K562 (cell line): Measurements from ENCODE around the gene TINAGL1. TPM values are rescaled to one million over a fixed set of nuclear protein-coding genes. Genes with fewer than 3 reads are reported as not detected.
A peak's percentile ranks its signal among the peaks of the same experiment; 100 is the strongest.

Experiments used
- ATAC-seq: fragments of 200-7000 bp; cut with Tn5 transposase; 3 replicates; pipeline ENCODE4 v1.9.1; 2020; ENCODE audit warnings: moderate library complexity
- BruUV-seq: library from RNA; stranded (reverse); fragments of 400-500 nt; replicated peaks from 2 replicates; lab custom pipeline; 2021; lab: Mats Ljungman, UMichigan
- CTCF ChIA-PET: fragments of 300-600 bp; formaldehyde crosslinking; extraction: SDS; loops from one replicate; lab custom pipeline; 2021; ENCODE audit warnings: low intra/inter-chr PET ratio; lab: Yijun Ruan, JAX
- POLR2A ChIA-PET: fragments of 300-600, 350-650 bp; sonication (Branson Sonifier 250); formaldehyde crosslinking; extraction: SDS; loops from one replicate; lab custom pipeline; 2021; ENCODE audit warnings: antibody characterized with exemption, inconsistent platforms; lab: Yijun Ruan, JAX
- DNase-seq, 4 experiments: peaks; one replicate each; pipeline versions ENCODE4 v3.0.0 to v3.0.0-alpha.2; 2011 to 2018; ENCODE audit warnings: low spot score in 3 of 4, mixed read lengths in 3 of 4; ENCODE audit errors: extremely low read depth in 1 of 4
- FAIRE-seq: peaks from 2 replicates; lab custom pipeline; 2011; peaks lifted over from hg19 to GRCh38; lab: Jason Lieb, UNC
- H2AFZ ChIP-seq: 2 replicates; pipeline ENCODE4 v1.6.0; 2011; ENCODE audit warnings: low read depth, low read length, control low read depth, inconsistent platforms
- H3K27ac ChIP-seq: fragments of 200-600 bp; 3 replicates; pipeline ENCODE4 v1.8.0; 2011; ENCODE audit warnings: low read depth, mild to moderate bottlenecking, control low read depth, inconsistent platforms, low read length, moderate library complexity, mixed read lengths; ENCODE audit errors: extremely low read depth
- H3K27me3 ChIP-seq, 2 experiments: fragments of 300-600 bp in 1 of 2; 2 replicates in 1 of 2; 3 replicates in 1 of 2; pipeline versions ENCODE4 v1.6.0 to v1.8.0; 2011; ENCODE audit warnings: inconsistent platforms in 2 of 2, low read length in 2 of 2, mild to moderate bottlenecking in 1 of 2, mixed read lengths in 1 of 2, moderate library complexity in 1 of 2; ENCODE audit not compliant: control insufficient read depth in 2 of 2, insufficient read depth in 2 of 2
- H3K36me3 ChIP-seq: fragments of 300-600 bp; 3 replicates; pipeline ENCODE4 v1.8.0; 2011; ENCODE audit warnings: mild to moderate bottlenecking, low read length, inconsistent platforms; ENCODE audit not compliant: control insufficient read depth, insufficient read depth
- H3K4me1 ChIP-seq, 2 experiments: fragments of 200-600 bp in 1 of 2; replicated peaks in 1 of 2; 2 replicates in 1 of 2; 3 replicates in 1 of 2; pipeline versions ENCODE4 v1.5.1 to v1.8.0; 2011; ENCODE audit warnings: inconsistent platforms in 2 of 2, low read length in 2 of 2, mild to moderate bottlenecking in 1 of 2, mixed read lengths in 1 of 2, moderate library complexity in 1 of 2; ENCODE audit not compliant: control insufficient read depth in 2 of 2, insufficient read depth in 2 of 2
- H3K4me2 ChIP-seq: 2 replicates; pipeline ENCODE4 v1.6.1; 2011; ENCODE audit warnings: low read length, control low read depth, inconsistent platforms, mixed read lengths; ENCODE audit not compliant: insufficient read depth
- H3K4me3 ChIP-seq: fragments of 200-600 bp; sonication (generic), shearing (Covaris generic); 2 replicates; pipeline ENCODE4 v1.5.1; 2016; ENCODE audit warnings: control low read depth, inconsistent platforms
- H3K79me2 ChIP-seq: fragments of 200-600 bp; 3 replicates; pipeline ENCODE4 v1.8.0; 2011; ENCODE audit warnings: low read length, inconsistent platforms; ENCODE audit not compliant: control insufficient read depth, insufficient read depth
- H3K9ac ChIP-seq, 2 experiments: 2 replicates each; pipeline versions ENCODE4 v1.6.0 to v1.6.1; 2011; ENCODE audit warnings: low read depth in 2 of 2, low read length in 2 of 2, control low read depth in 1 of 2, inconsistent platforms in 1 of 2, mild to moderate bottlenecking in 1 of 2, mixed read lengths in 1 of 2; ENCODE audit not compliant: insufficient read depth in 1 of 2
- H3K9me1 ChIP-seq: one replicate; pipeline ENCODE4 v1.6.0; 2011; ENCODE audit warnings: inconsistent platforms, mild to moderate bottlenecking, low read length, moderate library complexity; ENCODE audit not compliant: control insufficient read depth, insufficient read depth
- H3K9me3 ChIP-seq: replicated peaks from 2 replicates; pipeline ENCODE4 v1.5.1; 2011; ENCODE audit warnings: low read depth, low read length, inconsistent platforms; ENCODE audit not compliant: control insufficient read depth, insufficient read depth
- H4K20me1 ChIP-seq: replicated peaks from 2 replicates; pipeline ENCODE4 v1.6.1; 2011; ENCODE audit warnings: low read length, inconsistent platforms, mixed read lengths; ENCODE audit not compliant: control insufficient read depth, insufficient read depth
- CBX2 ChIP-seq: fragments of 200-600 bp; sonication (generic); IDR thresholded peaks from one replicate; pipeline ENCODE4 v1.6.1; 2012; ENCODE audit warnings: mild to moderate bottlenecking, low read length, inconsistent platforms; ENCODE audit not compliant: insufficient read depth, poor library complexity, severe bottlenecking
- HEY1 ChIP-seq: fragments of 250-450 bp; sonication (Bioruptor Pico); IDR thresholded peaks from 2 replicates; pipeline ENCODE4 v1.5.0; 2020; ENCODE audit warnings: mild to moderate bottlenecking, moderate library complexity, borderline replicate concordance
- NCOA1 ChIP-seq: fragments of 450-650 bp; IDR thresholded peaks from 2 replicates; pipeline ENCODE4 v1.6.1; 2016; ENCODE audit warnings: low read depth
- NFATC3 ChIP-seq: fragments of 450-650 bp; IDR thresholded peaks from 2 replicates; pipeline ENCODE4 v1.6.1; 2017; ENCODE audit warnings: mild to moderate bottlenecking
- NFE2 ChIP-seq: IDR thresholded peaks from 2 replicates; pipeline ENCODE4 v1.6.1; 2014; ENCODE audit warnings: antibody characterized with exemption, low read depth
- TCFL5 ChIP-seq: fragments of 250-450 bp; sonication (Bioruptor Pico); conservative IDR thresholded peaks from 2 replicates; pipeline ENCODE4 v1.6.1; 2021; ENCODE audit warnings: mild to moderate bottlenecking, moderate library complexity, matching md5 sums
- TEAD1 ChIP-seq, 2 experiments: fragments of 450-650 bp in 1 of 2; sonication (generic) in 1 of 2; formaldehyde crosslinking; IDR thresholded peaks; 2 replicates each; pipeline versions ENCODE4 v1.4.0 to v1.8.0; 2020 to 2022; ENCODE audit warnings: mild to moderate bottlenecking in 2 of 2, missing genetic modification reagents in 1 of 2
- ZBTB11 ChIP-seq, 3 experiments: fragments of 200-800 bp in 1 of 3; fragments of 250-450 bp in 1 of 3; fragments of 450-650 bp in 1 of 3; sonication (Bioruptor Pico) in 1 of 3; sonication (Bioruptor generic) in 1 of 3; formaldehyde crosslinking in 1 of 3; IDR thresholded peaks; 2 replicates each; pipeline versions ENCODE4 v1.6.1 to v1.8.0; 2016 to 2022; ENCODE audit warnings: mild to moderate bottlenecking in 2 of 3, missing genetic modification characterization in 2 of 3, missing compliant biosample characterization in 1 of 3, moderate library complexity in 1 of 3
- ZBTB43 ChIP-seq: sonication (generic); formaldehyde crosslinking; IDR thresholded peaks from 2 replicates; pipeline ENCODE4 v1.8.0; 2023; ENCODE audit warnings: mild to moderate bottlenecking, missing genetic modification reagents
- ZNF277 ChIP-seq: fragments of 250-450 bp; sonication (Bioruptor Pico); IDR thresholded peaks from 2 replicates; pipeline ENCODE4 v1.8.0; 2022; ENCODE audit warnings: inconsistent platforms, mild to moderate bottlenecking, moderate library complexity, borderline replicate concordance
- ZNF408 ChIP-seq: fragments of 250-450 bp; sonication (Bioruptor Pico); IDR thresholded peaks from 2 replicates; pipeline ENCODE4 v1.4.0; 2020; ENCODE audit warnings: low read depth, mild to moderate bottlenecking, moderate library complexity
- WGBS: fragments of 100-300 bp; shearing (Covaris generic); methylation state at CpG from one replicate; pipeline ENCODE4 v1.1.6; 2016; ENCODE audit warnings: low coverage, mixed read lengths; ENCODE audit not compliant: insufficient coverage; ENCODE audit errors: missing lambda C conversion rate; 5-methylcytosine and 5-hydroxymethylcytosine counted together
- in situ Hi-C: fragments of 300-500 bp; cut with MboI; formaldehyde crosslinking; loops from 4 replicates; pipeline ENCODE4 v1.15.0; 2018; ENCODE audit warnings: inconsistent platforms, mixed read lengths
- intact Hi-C: fragments of 100-400 bp; cut with micrococcal nuclease; formaldehyde crosslinking; loops from 2 replicates; pipeline ENCODE4 v1.14.2; 2022
- polyA plus RNA-seq, 8 experiments: library from polyadenylated mRNA; depleted of rRNA in 4 of 8; stranded (reverse) in 5 of 8; unstranded in 3 of 8; fragments of >200 nt; fragmentation: Nextera tagmentation in 2 of 8; fragmentation: Illumina TruSeq in 1 of 8; extraction: Ambion mirVana in 2 of 8; extraction: Trizol in 1 of 8; gene quantifications; 2 replicates each; pipeline versions ENCODE4 v1.2.1 to v1.2.3, GENCODE V29; 2011 to 2014; ENCODE audit warnings: inconsistent platforms in 1 of 8, missing spikeins in 1 of 8
- total RNA-seq, 7 experiments: library from RNA; depleted of rRNA in 6 of 7; stranded (reverse); fragments of >200 nt in 6 of 7; fragmentation: Illumina TruSeq in 2 of 7; extraction: Trizol in 2 of 7; gene quantifications; 2 replicates each; pipeline versions ENCODE4 v1.2.1 to v1.2.3, GENCODE V29; 2011 to 2021; ENCODE audit warnings: low replicate concordance in 1 of 7
- TF ChIP-seq, protein P1 (sequence below): sonication (generic); formaldehyde crosslinking; IDR thresholded peaks from 2 replicates; pipeline ENCODE4 v1.8.0; 2022; ENCODE audit warnings: mild to moderate bottlenecking, low read depth, missing genetic modification reagents

Gene TINAGL1
- total and polyA plus RNA-seq, 9 of the 15 experiments (the other 6 are each of a cell fraction or from before 2014, with no cell fraction given): 0.04 to 1.2 (median 0.07) TPM; not detected in 4

- H3K4me1 ChIP-seq: peaks cover 0 to 2% of the 10 kb centered on the region in 2 experiments; a peak in 1 of 5 replicates
- H4K20me1 ChIP-seq: peaks cover 6% of the 10 kb centered on the region; the same call in 1 of the 2 replicates
- ATAC-seq (peak; percentile 94), DNase-seq (peak; percentile 64 to 76 (median 73)), FAIRE-seq (peak; percentile 88)
- H3K9me1 ChIP-seq: peaks cover 6% of the 10 kb centered on the region
- intact Hi-C loops: loop anchor here (5.0 kb wide), 1 partner anchor 71 kb away; no protein-coding TSS in a partner anchor
- CTCF ChIA-PET: interaction anchor here (0.6 to 0.8 kb wide), 2 partner anchors 69 to 112 kb away, joined by 3 to 6 read pairs; no protein-coding TSS in a partner anchor
- no peaks in the 10 kb centered on the region for H3K27me3 ChIP-seq
- 35% methylated on average over 4 of the region's 4 CpGs for WGBS
- POLR2A ChIA-PET: interaction anchor here (0.6 to 1.3 kb wide), 3 partner anchors 10 to 121 kb away, joined by 3 read pairs; partner anchors contain the start of gene PEF1
- no peaks in the 10 kb centered on the region for H3K9me3 ChIP-seq
- H3K4me2 ChIP-seq: no peak overlapping the region
- H3K79me2 ChIP-seq: peaks cover 16% of the 10 kb centered on the region; the same call in 2 of the 3 replicates
- H3K27ac ChIP-seq: no peak overlapping the region; the same call in 2 of the 3 replicates
- H3K36me3 ChIP-seq: peaks cover 64% of the 10 kb centered on the region; the same call in 2 of the 3 replicates
- no peak overlapping the region for H3K4me3 ChIP-seq
- no TSS peak for BruUV-seq
- H3K9ac ChIP-seq: peak overlapping the region in 1 of 2 experiments; percentile 18; a peak in 1 of 4 replicates
- no peak overlapping the region for H2AFZ ChIP-seq
- in situ Hi-C loops: no loop called here
- no peak for TF ChIP-seq TEAD1 (CRISPR knock-in tag; IDR thresholded peaks at IDR 0.05)
- no peak for TF ChIP-seq HEY1
- no peak for TF ChIP-seq ZBTB11 (CRISPR knock-in tag; IDR thresholded peaks at IDR 0.05)
- TF ChIP-seq ZBTB43 (CRISPR knock-in tag): no peak
- TF ChIP-seq NCOA1: no peak
- TF ChIP-seq ZNF408: no peak
- TF ChIP-seq NFATC3: no peak
- no peak for TF ChIP-seq TCFL5 (CRISPR knock-in tag)
- TF ChIP-seq CBX2: no peak
- TF ChIP-seq, protein P1, sequence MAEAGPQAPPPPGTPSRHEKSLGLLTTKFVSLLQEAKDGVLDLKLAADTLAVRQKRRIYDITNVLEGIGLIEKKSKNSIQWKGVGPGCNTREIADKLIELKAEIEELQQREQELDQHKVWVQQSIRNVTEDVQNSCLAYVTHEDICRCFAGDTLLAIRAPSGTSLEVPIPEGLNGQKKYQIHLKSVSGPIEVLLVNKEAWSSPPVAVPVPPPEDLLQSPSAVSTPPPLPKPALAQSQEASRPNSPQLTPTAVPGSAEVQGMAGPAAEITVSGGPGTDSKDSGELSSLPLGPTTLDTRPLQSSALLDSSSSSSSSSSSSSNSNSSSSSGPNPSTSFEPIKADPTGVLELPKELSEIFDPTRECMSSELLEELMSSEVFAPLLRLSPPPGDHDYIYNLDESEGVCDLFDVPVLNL (CRISPR knock-in tag): no peak
- no peak for TF ChIP-seq ZNF277 (CRISPR knock-in tag)
- TF ChIP-seq NFE2: no peak
These were observed 56.8 kb downstream of the TINAGL1 start for GRCh38 chr1:31633117-31633516.
